NCI-H526 treated with DMSO at 0.1 percent for 48 hours (cell line): ENCODE measurements around the gene UQCRHL.

ENCODE experiments used
- DNase-seq: peaks from one replicate; lab custom pipeline; 2025; lab: John Stamatoyannopoulos, UW

The UQCRHL gene

GRCh38 chr1:15758343-15758931, 49.0 kb downstream of the UQCRHL start, which contains the start of gene FBLIM1:
Gene FBLIM1, plus strand, starts transcription at chr1:15758795. Its CDS starts 6,189 bp downstream, at chr1:15764984.
- DNase-seq = no peak

GRCh38 chr1:15757575-15758342, 49.7 kb downstream of the UQCRHL start:
- DNase-seq = peak; percentile 59
